Common myeloid progenitor, CD34-positive (primary cell): ENCODE data around the gene ENPP1.
"Not testable (repeated sequence)": the region's sequence is repeated elsewhere in the genome, so short reads cannot be mapped to it uniquely, and the experiment has no call there.

Experiments used
- CTCF ChIA-PET: fragments of 350-600 bp; sonication (Branson Sonifier 250); formaldehyde crosslinking; loops from one replicate; lab custom pipeline; 2021; ENCODE audit warnings: antibody characterized with exemption; lab: Charles Lee
- POLR2A ChIA-PET: fragments of 350-600 bp; sonication (Branson Sonifier 250); formaldehyde crosslinking; loops from one replicate; lab custom pipeline; 2021; ENCODE audit warnings: antibody characterized with exemption; lab: Charles Lee
- DNase-seq, 3 donors: peaks; one replicate each; pipeline versions ENCODE4 v3.0.0 to v3.0.0-alpha.2; 2013
- H3K27ac ChIP-seq, 2 experiments: 1 replicate in 1 of 2; 2 replicates in 1 of 2; pipeline ENCODE4 v1.7.0; 2013; ENCODE audit warnings: inconsistent platforms in 2 of 2, low read length in 2 of 2, mild to moderate bottlenecking in 2 of 2, low read depth in 1 of 2, moderate library complexity in 1 of 2; ENCODE audit not compliant: severe bottlenecking in 2 of 2, insufficient read depth in 1 of 2, poor library complexity in 1 of 2
- H3K27me3 ChIP-seq, 5 experiments: replicated peaks in 2 of 5; 1 replicate in 3 of 5; 2 replicates in 2 of 5; pipeline versions ENCODE4 v1.6.1 to v1.7.0; 2013; ENCODE audit warnings: low read length in 4 of 5, mild to moderate bottlenecking in 2 of 5, moderate library complexity in 2 of 5, inconsistent platforms in 1 of 5; ENCODE audit not compliant: insufficient read depth in 5 of 5, control insufficient read depth in 4 of 5
- H3K36me3 ChIP-seq, 4 experiments: 1 replicate in 2 of 4; 2 replicates in 2 of 4; pipeline versions ENCODE4 v1.6.1 to v1.7.0; 2013; ENCODE audit warnings: low read length in 3 of 4, control low read depth in 1 of 4, mild to moderate bottlenecking in 1 of 4; ENCODE audit not compliant: control insufficient read depth in 4 of 4, insufficient read depth in 4 of 4
- H3K4me1 ChIP-seq, 4 experiments: 1 replicate in 3 of 4; 2 replicates in 1 of 4; pipeline versions ENCODE4 v1.6.1 to v1.7.1; 2013; ENCODE audit warnings: low read length in 3 of 4, mild to moderate bottlenecking in 3 of 4, control low read depth in 1 of 4, inconsistent platforms in 1 of 4, moderate library complexity in 1 of 4; ENCODE audit not compliant: control insufficient read depth in 4 of 4, insufficient read depth in 4 of 4; ENCODE audit errors: control extremely low read depth in 1 of 4
- H3K4me3 ChIP-seq, 7 experiments: 1 replicate in 4 of 7; 2 replicates in 3 of 7; pipeline versions ENCODE4 v1.5.1 to v1.7.0; 2013; ENCODE audit warnings: mild to moderate bottlenecking in 7 of 7, low read length in 6 of 7, moderate library complexity in 6 of 7, inconsistent platforms in 2 of 7, low read depth in 2 of 7, control low read depth in 1 of 7; ENCODE audit not compliant: insufficient read depth in 4 of 7, control insufficient read depth in 1 of 7; ENCODE audit errors: extremely low read depth in 1 of 7
- H3K9me3 ChIP-seq, 5 experiments: 1 replicate in 4 of 5; 2 replicates in 1 of 5; pipeline versions ENCODE4 v1.6.1 to v1.7.1; 2013; ENCODE audit warnings: low read length in 4 of 5, mild to moderate bottlenecking in 2 of 5, inconsistent platforms in 1 of 5, low read depth in 1 of 5, moderate library complexity in 1 of 5; ENCODE audit not compliant: control insufficient read depth in 4 of 5, insufficient read depth in 2 of 5; ENCODE audit errors: control extremely low read depth in 1 of 5
- WGBS: methylation state at CpG from one replicate; pipeline ENCODE4 v1.1.5; 2013; ENCODE audit not compliant: insufficient coverage; 5-methylcytosine and 5-hydroxymethylcytosine counted together

ENPP1 gene

DNA sequence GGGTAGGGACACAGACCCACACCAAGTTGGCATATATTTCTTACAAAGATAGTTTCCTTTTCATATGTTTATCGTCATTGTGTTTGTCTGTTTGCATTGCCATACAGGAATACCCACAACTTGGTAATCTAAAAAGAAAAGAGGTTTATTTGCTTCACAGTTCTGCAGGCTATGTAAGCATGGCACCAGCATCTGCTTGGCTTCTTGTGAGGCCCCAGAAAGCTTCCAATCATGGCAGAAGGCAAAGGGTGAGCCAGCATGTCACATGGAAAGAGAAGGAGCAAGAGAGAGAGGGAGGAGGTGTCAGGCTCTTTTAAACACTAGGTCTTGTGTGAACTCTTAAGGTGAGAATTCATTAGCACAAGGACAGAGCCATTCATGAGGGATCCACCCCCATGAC, 90.9 kb downstream of the ENPP1 start:
- no CpG with 5 or more reads among the region's 1 CpG for WGBS
- H3K27me3 ChIP-seq: peaks cover 0 to 36% (median 8%) of the 10 kb centered on the region in 5 experiments
- H3K36me3 ChIP-seq: no peaks in the 10 kb centered on the region
- ChIA-PET POLR2A (no interaction called here), CTCF (interaction anchor here (1.0 kb wide), 1 partner anchor 9 kb away, joined by 3 read pairs; no protein-coding TSS in a partner anchor)
- H3K4me1 ChIP-seq: no peaks in the 10 kb centered on the region
- H3K9me3 ChIP-seq: peaks cover 0 to 27% (median 16%) of the 10 kb centered on the region in 5 experiments
- DNase-seq: no peak
- no peak overlapping the region for H3K4me3 ChIP-seq
- H3K27ac ChIP-seq: no peak overlapping the region

GRCh38 chr6:131900231-131900630, 92.4 kb downstream of the ENPP1 start:
- Histone ChIP-seq H3K4me1 (no peaks in the 10 kb centered on the region), H3K36me3 (no peaks in the 10 kb centered on the region), H3K9me3 (peaks cover 0 to 27% (median 16%) of the 10 kb centered on the region in 5 experiments), H3K27ac (no peak overlapping the region), H3K4me3 (peak overlapping the region in 1 of 7 experiments; percentile 2), H3K27me3 (peaks cover 0 to 32% (median 8%) of the 10 kb centered on the region in 5 experiments)
- DNase-seq: no peak
- POLR2A ChIA-PET: no interaction called here
- CTCF ChIA-PET: interaction anchor here (1.7 kb wide), 1 partner anchor 15 kb away, joined by 8 read pairs; no protein-coding TSS in a partner anchor

DNA sequence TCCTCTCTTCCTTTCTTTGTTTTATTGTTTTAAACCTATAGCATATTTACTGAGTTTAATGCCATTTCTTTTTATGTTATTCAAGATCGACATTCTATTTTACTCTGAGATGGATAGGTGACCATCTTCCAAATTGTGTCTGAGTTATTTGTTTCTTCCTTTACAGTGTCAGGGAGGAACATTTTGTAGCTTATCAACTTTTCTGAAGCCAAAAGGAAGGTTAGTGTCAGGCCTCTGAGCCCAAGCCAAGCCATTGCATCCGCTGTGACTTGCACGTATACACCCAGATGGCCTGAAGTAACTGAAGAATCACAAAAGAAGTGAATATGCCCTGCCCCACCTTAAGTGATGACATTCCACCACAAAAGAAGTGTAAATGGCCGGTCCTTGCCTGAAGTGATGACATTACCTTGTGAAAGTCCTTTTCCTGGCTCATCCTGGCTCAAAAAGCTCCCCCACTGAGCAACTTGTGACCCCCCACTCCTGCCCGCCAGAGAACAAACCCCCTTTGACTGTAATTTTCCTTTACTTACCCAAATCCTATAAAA, 93.6 kb downstream of the ENPP1 start:
- Histone ChIP-seq H3K9me3 (peaks cover 0 to 27% (median 15%) of the 10 kb centered on the region in 5 experiments), H3K27me3 (peaks cover 0 to 32% (median 8%) of the 10 kb centered on the region in 5 experiments)
- H3K27ac ChIP-seq, H3K36me3 ChIP-seq, H3K4me3 ChIP-seq, DNase-seq, CTCF ChIA-PET, H3K4me1 ChIP-seq, POLR2A ChIA-PET: not testable (repeated sequence)
- WGBS: 95% methylated on average over 3 of the region's 5 CpGs

DNA sequence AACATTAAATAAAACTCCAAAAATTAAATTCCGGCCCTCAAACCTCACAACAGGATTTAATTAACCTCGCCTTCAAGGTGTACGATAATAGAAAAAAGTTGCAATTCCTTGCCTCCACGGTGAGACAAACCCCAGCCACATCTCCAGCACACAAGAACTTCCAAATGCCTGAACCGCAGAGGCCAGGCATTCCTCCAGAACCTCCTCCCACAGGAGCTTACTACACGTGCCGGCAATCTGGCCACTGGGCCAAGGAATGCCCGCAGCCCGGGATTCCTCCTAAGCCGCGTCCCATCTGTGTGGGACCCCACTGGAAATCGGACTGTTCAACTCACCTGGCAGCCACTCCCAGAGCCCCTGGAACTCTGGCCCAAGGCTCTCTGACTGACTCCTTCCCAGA, 95.9 kb downstream of the ENPP1 start:
- POLR2A ChIA-PET: not testable (repeated sequence)
- WGBS: 100% methylated on average over 3 of the region's 12 CpGs

DNA sequence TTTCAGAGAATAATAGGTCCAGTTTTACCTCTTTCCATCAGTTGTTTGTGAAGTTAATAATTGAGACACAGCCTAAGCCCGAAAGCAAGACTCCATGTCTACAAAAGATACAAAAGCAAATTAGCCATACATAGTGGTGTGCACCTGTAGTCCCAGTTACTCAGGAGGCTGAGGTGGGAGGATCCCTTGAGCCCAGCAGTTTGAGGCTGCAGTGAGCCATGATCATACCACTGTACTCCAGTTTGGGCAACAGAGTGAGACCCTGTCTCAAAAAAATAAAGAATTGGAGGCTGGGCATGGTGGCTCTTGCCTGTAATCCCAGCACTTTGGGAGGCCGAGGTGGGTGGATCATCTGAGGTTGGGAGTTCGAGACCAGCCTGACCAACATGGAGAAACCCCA, 101.0 kb downstream of the ENPP1 start:
- DNase-seq, POLR2A ChIA-PET, H3K9me3 ChIP-seq, H3K27ac ChIP-seq, H3K4me1 ChIP-seq, H3K4me3 ChIP-seq, H3K36me3 ChIP-seq: not testable (repeated sequence)
- WGBS: 100% methylated on average over 1 of the region's 3 CpGs
- H3K27me3 ChIP-seq: peaks cover 11 to 48% (median 26%) of the 10 kb centered on the region in 5 experiments
- CTCF ChIA-PET: interaction anchor here (1.6 to 2.2 kb wide), 2 partner anchors 14 to 213 kb away, joined by 4 to 7 read pairs; no protein-coding TSS in a partner anchor

More for the DNA sequence above, 95.9 kb downstream of the ENPP1 start:
- H3K36me3 ChIP-seq, H3K9me3 ChIP-seq, DNase-seq, H3K4me3 ChIP-seq, H3K27ac ChIP-seq, H3K4me1 ChIP-seq, CTCF ChIA-PET: not testable (repeated sequence)
- peaks cover 9 to 33% (median 21%) of the 10 kb centered on the region in 5 experiments for H3K27me3 ChIP-seq

DNA sequence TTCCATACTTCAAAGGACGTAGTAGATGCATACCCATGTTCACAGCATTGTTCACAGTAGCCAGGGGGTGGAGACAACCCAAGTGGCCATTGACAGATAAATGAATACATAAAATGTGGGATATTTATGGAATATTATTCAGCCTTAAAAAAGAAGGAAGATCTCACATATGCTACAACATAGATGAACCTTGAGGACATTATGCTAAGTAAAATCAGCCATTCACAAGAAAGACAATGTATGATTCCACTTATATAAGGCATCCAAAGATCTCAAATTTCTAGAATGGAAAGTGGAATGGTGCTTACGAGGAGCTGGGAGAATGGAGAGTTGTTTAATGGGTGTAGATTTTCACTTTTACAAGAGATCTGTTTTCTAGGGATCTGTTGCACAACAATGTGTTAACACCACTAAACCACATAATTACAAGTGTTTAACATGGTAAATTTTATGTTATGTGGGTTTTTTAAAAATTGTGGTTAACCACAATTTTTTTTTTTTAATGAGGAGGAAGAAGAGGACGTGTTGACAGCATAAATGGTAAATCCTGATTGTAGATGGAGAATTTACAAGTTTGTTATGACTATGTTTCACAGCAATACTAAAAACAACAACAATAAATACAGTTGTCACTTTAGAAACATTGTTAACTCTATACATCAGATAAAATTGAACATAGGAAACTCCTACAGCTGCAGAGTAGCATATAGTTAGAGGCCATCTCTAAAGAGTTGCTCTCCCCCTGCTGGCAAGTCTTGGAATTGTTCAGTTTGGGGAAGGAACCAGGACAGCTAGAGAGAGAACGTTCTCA, 101.8 kb downstream of the ENPP1 start:
- H3K4me1 ChIP-seq: no peaks in the 10 kb centered on the region
- POLR2A ChIA-PET: no interaction called here
- CTCF ChIA-PET: interaction anchor here (0.7 to 1.6 kb wide), 10 partner anchors 12 to 309 kb away, joined by 3 to 7 read pairs (median 4); no protein-coding TSS in a partner anchor

DNA sequence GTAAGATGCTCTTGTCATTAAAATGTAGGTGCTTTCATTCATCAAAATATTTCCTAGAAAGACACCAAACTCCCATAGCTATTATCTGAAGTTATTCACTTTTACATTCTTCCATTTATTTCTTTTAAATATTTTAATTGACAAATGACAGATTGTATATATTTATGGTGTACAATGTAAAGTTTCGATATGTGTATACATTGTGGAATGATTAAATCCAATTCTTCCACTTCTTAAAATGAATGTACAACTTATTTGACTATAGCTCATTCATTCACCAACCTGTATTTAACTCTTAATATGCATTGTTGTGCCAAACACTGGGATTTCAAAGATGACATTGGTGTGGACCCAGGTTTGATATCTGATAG, 102.4 kb downstream of the ENPP1 start:
- POLR2A ChIA-PET: no interaction called here
- no peaks in the 10 kb centered on the region for H3K4me1 ChIP-seq
- DNase-seq: no peak
- H3K9me3 ChIP-seq: no peaks in the 10 kb centered on the region
- H3K27me3 ChIP-seq: peaks cover 15 to 59% (median 26%) of the 10 kb centered on the region in 5 experiments
- H3K36me3 ChIP-seq: no peaks in the 10 kb centered on the region
- CTCF ChIA-PET: interaction anchor here (0.6 to 1.6 kb wide), 11 partner anchors 10 to 308 kb away, joined by 3 to 7 read pairs (median 3); no protein-coding TSS in a partner anchor
- no peak overlapping the region for H3K4me3 ChIP-seq
- no CpG with 5 or more reads among the region's 1 CpG for WGBS
- no peak overlapping the region for H3K27ac ChIP-seq

More for the DNA sequence above, 101.8 kb downstream of the ENPP1 start:
- Histone ChIP-seq H3K27ac (no peak overlapping the region), H3K4me3 (no peak overlapping the region), H3K36me3 (no peaks in the 10 kb centered on the region), H3K27me3 (peaks cover 15 to 55% (median 26%) of the 10 kb centered on the region in 5 experiments), H3K9me3 (no peaks in the 10 kb centered on the region)
- WGBS: 50% methylated on average over 2 of the region's 4 CpGs
- DNase-seq: peak; percentile 77 to 89 (median 83)
